SK-N-SH (cell line): ENCODE results near the gene ZCCHC2.

Experiments used
- CTCF ChIP-seq: fragments of 200-600 bp; sonication (generic); IDR thresholded peaks from 2 replicates; pipeline ENCODE4 v1.6.1; 2017; ENCODE audit warnings: antibody characterized with exemption, mild to moderate bottlenecking, moderate library complexity
- POLR2AphosphoS5 ChIP-seq: IDR thresholded peaks from 2 replicates; pipeline ENCODE4 v1.6.1; 2012; ENCODE audit warnings: low read depth, low read length

- TF ChIP-seq POLR2AphosphoS5 (no peak), CTCF (no peak)
Measured at GRCh38 chr18:62484941-62485340, 37.9 kb upstream of the ZCCHC2 start.
